Caco-2 (cell line): ENCODE data around the gene EGFL7. TPM values are rescaled to one million over a fixed set of nuclear protein-coding genes. Genes with fewer than 3 reads are reported as not detected.

Experiments
- BruUV-seq: library from RNA; stranded (reverse); fragments of 400-500 nt; replicated peaks from 2 replicates; lab custom pipeline; 2021; lab: Mats Ljungman, UMichigan
- CTCF ChIA-PET: fragments of 300-600 bp; sonication (Branson Sonifier 250); formaldehyde crosslinking; loops from one replicate; lab custom pipeline; 2022; ENCODE audit warnings: antibody characterized with exemption; lab: Charles Lee
- POLR2A ChIA-PET: fragments of 300-600 bp; sonication (Branson Sonifier 250); formaldehyde crosslinking; loops from one replicate; lab custom pipeline; 2022; ENCODE audit warnings: antibody characterized with exemption; lab: Charles Lee
- DNase-seq, 2 experiments: peaks; one replicate each; pipeline versions ENCODE4 v3.0.0 to v3.0.0-alpha.2; 2020 to 2022
- H3K27me3 ChIP-seq: replicated peaks from 2 replicates; pipeline ENCODE4 v1.6.0; 2011; ENCODE audit warnings: low read length; ENCODE audit not compliant: control insufficient read depth, insufficient read depth
- H3K36me3 ChIP-seq: 2 replicates; pipeline ENCODE4 v1.5.1; 2011; ENCODE audit warnings: low read length; ENCODE audit not compliant: control insufficient read depth, insufficient read depth
- H3K4me1 ChIP-seq: fragments of 250-450 bp; sonication (Bioruptor Pico); 2 replicates; pipeline ENCODE4 v1.5.1; 2020; ENCODE audit warnings: mild to moderate bottlenecking
- H3K4me3 ChIP-seq: 2 replicates; pipeline ENCODE4 v1.5.1; 2011; ENCODE audit warnings: low read depth, mild to moderate bottlenecking, control low read depth, low read length
- H3K9me3 ChIP-seq: fragments of 250-450 bp; sonication (Bioruptor Pico); 2 replicates; pipeline ENCODE4 v1.5.1; 2020; ENCODE audit warnings: mild to moderate bottlenecking, moderate library complexity
- H3K27ac Mint-ChIP-seq: one replicate; pipeline ENCODE4 v1.8.0; 2022; ENCODE audit warnings: mixed read lengths; ENCODE audit not compliant: unreplicated experiment
- H3K27me3 Mint-ChIP-seq: one replicate; pipeline ENCODE4 v1.8.0; 2022; ENCODE audit warnings: mixed read lengths; ENCODE audit not compliant: insufficient read depth, unreplicated experiment
- H3K36me3 Mint-ChIP-seq: one replicate; pipeline ENCODE4 v1.8.0; 2022; ENCODE audit warnings: mild to moderate bottlenecking, mixed read lengths; ENCODE audit not compliant: insufficient read depth, unreplicated experiment
- H3K4me1 Mint-ChIP-seq: one replicate; pipeline ENCODE4 v1.8.0; 2022; ENCODE audit warnings: low read depth, mixed read lengths; ENCODE audit not compliant: unreplicated experiment
- H3K4me3 Mint-ChIP-seq: one replicate; pipeline ENCODE4 v1.8.0; 2022; ENCODE audit warnings: mild to moderate bottlenecking, moderate library complexity, mixed read lengths; ENCODE audit not compliant: unreplicated experiment
- H3K9me3 Mint-ChIP-seq: one replicate; pipeline ENCODE4 v1.8.0; 2022; ENCODE audit warnings: mixed read lengths; ENCODE audit not compliant: unreplicated experiment
- intact Hi-C: fragments of 100-400 bp; cut with micrococcal nuclease; formaldehyde crosslinking; loops from one replicate; pipeline ENCODE4 v1.10.0; 2022; ENCODE audit not compliant: unreplicated experiment
- total RNA-seq: library from RNA; stranded (reverse); gene quantifications from 2 replicates; pipeline ENCODE4 v1.2.3, GENCODE V29; 2022
- TF ChIP-seq, protein P1 (sequence below), 2 experiments: fragments of 200-600 bp in 1 of 2; IDR thresholded peaks; 1 replicate in 1 of 2; 2 replicates in 1 of 2; pipeline versions ENCODE4 v1.5.1 to v1.8.0; 2011 to 2022; ENCODE audit warnings: antibody characterized with exemption in 1 of 2, control low read depth in 1 of 2, inconsistent platforms in 1 of 2, low read depth in 1 of 2, low read length in 1 of 2, mild to moderate bottlenecking in 1 of 2, moderate library complexity in 1 of 2; ENCODE audit not compliant: insufficient read depth in 1 of 2, severe bottlenecking in 1 of 2, unreplicated experiment in 1 of 2

The EGFL7 gene
- total RNA-seq, 1 experiment from 2014 or later = 30.2 TPM

DNA sequence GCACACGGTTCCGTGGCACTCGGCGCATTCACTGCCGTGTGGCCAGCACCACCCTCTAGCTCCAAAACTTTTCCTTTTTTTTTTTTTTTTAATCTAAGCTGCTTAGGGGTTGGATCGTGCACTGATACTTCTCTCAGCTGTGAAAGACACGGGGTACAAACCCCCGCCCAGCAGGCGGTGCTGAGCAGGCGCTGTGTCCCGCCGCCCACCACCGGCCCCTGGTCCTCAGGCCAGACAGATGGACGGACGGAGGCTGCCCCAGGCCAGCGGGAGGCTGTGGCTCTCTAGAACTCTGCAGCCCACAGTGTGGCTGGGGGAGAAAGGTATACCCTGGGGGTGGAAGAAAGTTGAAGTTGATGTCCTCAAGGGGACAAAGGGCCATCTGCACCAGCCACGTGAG, 18.3 kb downstream of the EGFL7 start:
- DNase-seq = no peak
- Mint-ChIP-seq H3K9me3 (no peaks in the 10 kb centered on the region), H3K27me3 (no peaks in the 10 kb centered on the region), H3K4me1 (no peaks in the 10 kb centered on the region), H3K36me3 (no peaks in the 10 kb centered on the region), H3K4me3 (no peak overlapping the region), H3K27ac (no peak overlapping the region)
- no TSS peak for BruUV-seq
- Histone ChIP-seq H3K9me3 (no peaks in the 10 kb centered on the region), H3K36me3 (no peaks in the 10 kb centered on the region), H3K27me3 (no peaks in the 10 kb centered on the region), H3K4me1 (peaks cover 25% of the 10 kb centered on the region), H3K4me3 (no peak overlapping the region)
- TF ChIP-seq, protein P1, sequence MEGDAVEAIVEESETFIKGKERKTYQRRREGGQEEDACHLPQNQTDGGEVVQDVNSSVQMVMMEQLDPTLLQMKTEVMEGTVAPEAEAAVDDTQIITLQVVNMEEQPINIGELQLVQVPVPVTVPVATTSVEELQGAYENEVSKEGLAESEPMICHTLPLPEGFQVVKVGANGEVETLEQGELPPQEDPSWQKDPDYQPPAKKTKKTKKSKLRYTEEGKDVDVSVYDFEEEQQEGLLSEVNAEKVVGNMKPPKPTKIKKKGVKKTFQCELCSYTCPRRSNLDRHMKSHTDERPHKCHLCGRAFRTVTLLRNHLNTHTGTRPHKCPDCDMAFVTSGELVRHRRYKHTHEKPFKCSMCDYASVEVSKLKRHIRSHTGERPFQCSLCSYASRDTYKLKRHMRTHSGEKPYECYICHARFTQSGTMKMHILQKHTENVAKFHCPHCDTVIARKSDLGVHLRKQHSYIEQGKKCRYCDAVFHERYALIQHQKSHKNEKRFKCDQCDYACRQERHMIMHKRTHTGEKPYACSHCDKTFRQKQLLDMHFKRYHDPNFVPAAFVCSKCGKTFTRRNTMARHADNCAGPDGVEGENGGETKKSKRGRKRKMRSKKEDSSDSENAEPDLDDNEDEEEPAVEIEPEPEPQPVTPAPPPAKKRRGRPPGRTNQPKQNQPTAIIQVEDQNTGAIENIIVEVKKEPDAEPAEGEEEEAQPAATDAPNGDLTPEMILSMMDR (IDR thresholded peaks at IDR 0.05; ENCODE audit: insufficient read depth in 1 of 2, low read depth in 1 of 2, low read length in 1 of 2, severe bottlenecking in 1 of 2, unreplicated experiment in 1 of 2) = no peak
- intact Hi-C loops = no loop called here
- CTCF ChIA-PET = interaction anchor here (0.6 to 0.7 kb wide), 2 partner anchors 74 to 355 kb away, joined by 3 read pairs; no protein-coding TSS in a partner anchor
- POLR2A ChIA-PET = no interaction called here

DNA sequence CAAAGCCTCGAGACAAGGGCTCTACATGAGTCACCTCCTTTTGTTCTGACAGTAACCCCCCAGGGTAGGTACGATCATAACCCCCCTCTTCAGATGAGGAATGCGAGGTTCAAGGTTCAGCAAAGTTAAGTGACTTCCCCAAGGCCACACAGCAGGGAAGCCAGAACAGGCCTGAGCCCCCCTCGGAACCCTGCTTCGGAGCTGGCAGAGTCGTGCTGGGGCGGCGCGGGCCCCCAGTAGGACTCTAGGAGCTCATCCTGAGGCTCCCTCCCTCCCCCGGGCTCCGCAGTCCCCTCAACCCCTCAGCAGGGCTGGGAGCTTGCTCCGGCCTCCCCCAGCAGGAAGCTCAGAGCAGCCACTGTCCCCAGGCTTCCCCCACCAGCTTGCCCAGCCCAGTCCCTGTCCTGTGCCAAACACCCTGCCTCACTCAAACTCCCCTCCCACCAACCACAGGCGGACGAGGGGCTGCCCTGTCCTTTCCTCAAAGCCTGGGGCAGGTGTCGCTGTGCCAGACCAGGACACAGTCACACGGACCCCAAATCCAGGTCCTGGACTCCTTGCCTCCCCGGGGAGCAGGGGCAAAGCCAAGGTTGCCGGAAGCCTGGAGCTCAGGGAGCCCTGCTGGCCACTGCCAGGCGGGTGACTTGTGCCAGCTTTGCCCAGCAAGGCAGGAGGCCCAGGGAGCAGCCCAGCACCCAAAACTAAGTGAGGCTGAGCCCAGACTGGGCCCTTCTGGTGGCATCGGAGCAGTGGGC, 19.4 kb downstream of the EGFL7 start:
- BruUV-seq = no TSS peak
- Mint-ChIP-seq H3K9me3 (no peaks in the 10 kb centered on the region), H3K27me3 (no peaks in the 10 kb centered on the region), H3K36me3 (no peaks in the 10 kb centered on the region), H3K4me3 (no peak overlapping the region), H3K4me1 (no peaks in the 10 kb centered on the region), H3K27ac (no peak overlapping the region)
- Histone ChIP-seq H3K9me3 (no peaks in the 10 kb centered on the region), H3K4me3 (no peak overlapping the region), H3K4me1 (peaks cover 22% of the 10 kb centered on the region), H3K27me3 (no peaks in the 10 kb centered on the region), H3K36me3 (no peaks in the 10 kb centered on the region)
- POLR2A ChIA-PET = no interaction called here
- TF ChIP-seq, protein P1 (IDR thresholded peaks at IDR 0.05; ENCODE audit: insufficient read depth in 1 of 2, low read depth in 1 of 2, low read length in 1 of 2, severe bottlenecking in 1 of 2, unreplicated experiment in 1 of 2) = no peak
- intact Hi-C loops = no loop called here
- no peak for DNase-seq
- CTCF ChIA-PET = interaction anchor here (0.5 to 1.6 kb wide), 2 partner anchors 12 to 250 kb away, joined by 3 to 5 read pairs; no protein-coding TSS in a partner anchor

DNA sequence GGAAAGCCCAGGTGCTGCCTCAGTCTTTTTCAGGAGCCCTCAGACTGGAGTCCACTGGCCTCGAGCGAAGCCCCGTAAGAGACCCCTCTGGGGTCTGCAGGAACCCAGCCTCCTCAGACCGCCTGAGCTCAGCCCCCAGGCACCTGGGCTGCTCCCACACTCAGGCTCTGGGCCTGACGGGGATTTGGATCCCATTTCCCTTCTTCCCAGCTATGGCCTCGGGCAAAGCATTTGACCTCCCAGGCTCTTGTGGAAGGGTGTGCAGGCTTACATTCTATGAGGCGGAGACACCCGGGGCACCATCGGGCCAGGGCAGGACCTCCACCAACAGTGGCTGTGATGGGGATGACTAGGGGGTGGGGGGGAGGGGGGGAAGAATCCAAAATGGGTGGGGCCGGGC, 20.0 kb downstream of the EGFL7 start:
- Histone ChIP-seq H3K4me3 (no peak overlapping the region), H3K36me3 (no peaks in the 10 kb centered on the region), H3K27me3 (no peaks in the 10 kb centered on the region), H3K9me3 (no peaks in the 10 kb centered on the region), H3K4me1 (peaks cover 24% of the 10 kb centered on the region)
- Mint-ChIP-seq H3K36me3 (no peaks in the 10 kb centered on the region), H3K27ac (no peak overlapping the region), H3K4me1 (no peaks in the 10 kb centered on the region), H3K4me3 (no peak overlapping the region), H3K27me3 (no peaks in the 10 kb centered on the region), H3K9me3 (no peaks in the 10 kb centered on the region)
- ChIA-PET CTCF (interaction anchor here (1.6 kb wide), 1 partner anchor 11 kb away, joined by 5 read pairs; no protein-coding TSS in a partner anchor), POLR2A (no interaction called here)
- intact Hi-C loops = no loop called here
- TF ChIP-seq, protein P1 (IDR thresholded peaks at IDR 0.05; ENCODE audit: insufficient read depth in 1 of 2, low read depth in 1 of 2, low read length in 1 of 2, severe bottlenecking in 1 of 2, unreplicated experiment in 1 of 2) = no peak
- no TSS peak for BruUV-seq
- DNase-seq = no peak
